Coronary artery (tissue), 2 donors: ENCODE results near the gene NOM1.

ENCODE experiments used
- DNase-seq: peaks from one replicate; pipeline ENCODE4 v3.0.0-alpha.2; 2017; ENCODE audit warnings: low spot score
- H3K27ac ChIP-seq, 2 donors: fragments of 200-600 bp; sonication (generic); one replicate each; pipeline ENCODE4 v1.5.1; 2016 to 2019
- H3K4me3 ChIP-seq: fragments of 200-600 bp; sonication (generic); 2 replicates; pipeline ENCODE4 v1.5.1; 2016; ENCODE audit warnings: mild to moderate bottlenecking, moderate library complexity
- CTCF ChIP-seq: fragments of 200-600 bp; sonication (generic); IDR thresholded peaks from one replicate; pipeline ENCODE4 v1.5.1; 2019; ENCODE audit warnings: antibody characterized with exemption

Gene NOM1

DNA sequence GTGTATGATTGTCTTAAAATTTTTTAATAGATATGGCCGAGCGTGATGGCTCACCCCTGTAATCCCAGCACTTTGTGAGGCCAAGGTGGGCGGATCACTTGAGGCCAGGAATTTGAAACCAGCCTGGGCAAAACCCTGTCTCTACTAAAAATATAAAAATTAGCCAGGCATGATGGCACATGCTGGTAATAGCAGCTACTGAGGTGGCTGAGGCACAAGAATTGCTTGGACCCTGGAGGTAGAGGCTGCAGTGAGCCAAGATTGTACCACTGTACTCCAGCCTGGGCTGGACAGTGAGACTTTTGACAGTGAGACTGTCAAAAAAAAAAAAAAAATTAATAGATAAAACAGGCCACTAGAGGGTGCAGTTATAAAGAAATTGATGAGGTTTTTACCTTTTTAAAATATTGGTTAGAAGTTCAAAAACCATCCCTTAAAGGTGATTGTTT, 20.5 kb downstream of the NOM1 start:
- DNase-seq: no peak
- Histone ChIP-seq H3K27ac (no peak overlapping the region), H3K4me3 (no peak overlapping the region)
- no peak for TF ChIP-seq CTCF

DNA sequence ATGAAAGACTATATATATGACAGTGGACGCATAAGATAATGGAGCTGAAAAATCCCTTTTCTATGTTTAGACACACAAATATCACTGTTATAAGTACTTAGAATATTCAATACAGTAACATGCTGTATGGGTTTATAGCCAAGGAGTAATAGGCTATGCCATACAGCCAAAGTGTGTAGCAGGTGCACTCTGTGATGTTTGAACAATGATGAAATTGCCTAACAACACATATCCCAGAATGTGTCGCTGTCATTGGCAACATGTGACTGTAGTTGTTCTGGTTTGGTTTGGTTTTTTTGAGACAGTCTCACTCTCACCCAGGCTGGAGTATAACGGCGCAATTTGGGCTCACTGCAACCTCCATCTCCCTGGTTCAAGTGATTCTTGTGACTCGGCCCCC, 26.1 kb downstream of the NOM1 start:
- DNase-seq: no peak
- no peak for TF ChIP-seq CTCF
- no peak overlapping the region for H3K4me3 ChIP-seq
- H3K27ac ChIP-seq: no peak overlapping the region

GRCh38 chr7:156979007-156979606, 29.6 kb downstream of the NOM1 start:
- H3K4me3 ChIP-seq: no peak overlapping the region
- no peak overlapping the region for H3K27ac ChIP-seq
- no peak for DNase-seq
- TF ChIP-seq CTCF: no peak

DNA sequence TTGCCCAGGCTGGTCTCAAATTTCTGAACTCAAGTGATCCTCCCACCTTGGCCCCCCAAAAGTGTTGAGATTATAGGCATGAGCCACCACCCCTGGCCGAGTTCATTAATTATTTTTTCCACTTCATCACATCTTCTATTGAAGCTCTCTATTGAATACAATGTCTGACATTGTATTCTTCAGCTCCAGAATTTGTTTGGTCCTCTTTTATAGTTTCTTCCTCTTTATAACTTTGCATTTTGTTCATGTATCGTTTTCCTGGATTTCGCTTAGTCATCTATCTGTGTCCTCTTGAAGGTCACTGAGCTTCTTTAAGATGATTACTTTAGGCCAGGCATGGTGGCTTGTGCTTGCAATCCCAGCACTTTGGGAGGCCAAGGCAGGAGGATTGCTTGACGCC, 30.2 kb downstream of the NOM1 start:
- no peak for TF ChIP-seq CTCF
- H3K4me3 ChIP-seq: no peak overlapping the region
- no peak overlapping the region for H3K27ac ChIP-seq
- DNase-seq: no peak

- no peak for TF ChIP-seq CTCF
- Histone ChIP-seq H3K4me3 (peak overlapping the region; percentile 25), H3K27ac (no peak overlapping the region)
- DNase-seq: no peak
Measured at GRCh38 chr7:156984174-156984891, 34.8 kb downstream of the NOM1 start.

GRCh38 chr7:156985101-156985992, 35.8 kb downstream of the NOM1 start:
- no peak overlapping the region for H3K27ac ChIP-seq
- H3K4me3 ChIP-seq: no peak overlapping the region
- no peak for TF ChIP-seq CTCF
- DNase-seq: no peak
